H9 (cell line): ENCODE results near the gene PDE7B. TPM values are rescaled to one million over a fixed set of nuclear protein-coding genes. Genes with fewer than 3 reads are reported as not detected.
A peak's percentile ranks its signal among the peaks of the same experiment; 100 is the strongest.

Experiments
- DNase-seq: peaks from one replicate; pipeline ENCODE4 v3.0.0-alpha.2; 2017
- H2AFZ ChIP-seq: one replicate; pipeline ENCODE4 v1.6.1; 2013; ENCODE audit warnings: mild to moderate bottlenecking, low read length, control low read depth, moderate library complexity
- H2AK5ac ChIP-seq: 2 replicates; pipeline ENCODE4 v1.6.1; 2013; ENCODE audit warnings: low read length, control low read depth, mixed read lengths; ENCODE audit not compliant: insufficient read length
- H2BK120ac ChIP-seq: one replicate; pipeline ENCODE4 v1.6.1; 2013; ENCODE audit warnings: low read depth, mild to moderate bottlenecking, low read length, control low read depth, inconsistent platforms; ENCODE audit not compliant: poor library complexity, severe bottlenecking
- H2BK12ac ChIP-seq: 2 replicates; pipeline ENCODE4 v1.6.1; 2013; ENCODE audit warnings: low read length, control low read depth, mixed read lengths, low read depth; ENCODE audit not compliant: insufficient read length
- H2BK15ac ChIP-seq: 2 replicates; pipeline ENCODE4 v1.6.1; 2013; ENCODE audit warnings: low read depth, low read length, control low read depth
- H2BK20ac ChIP-seq: one replicate; pipeline ENCODE4 v1.6.1; 2013; ENCODE audit warnings: low read depth, mild to moderate bottlenecking, low read length, control low read depth, inconsistent platforms; ENCODE audit not compliant: poor library complexity, severe bottlenecking
- H2BK5ac ChIP-seq: 2 replicates; pipeline ENCODE4 v1.6.1; 2013; ENCODE audit warnings: low read length, control low read depth, mixed read lengths; ENCODE audit not compliant: insufficient read length
- H3K14ac ChIP-seq: 2 replicates; pipeline ENCODE4 v1.6.1; 2013; ENCODE audit warnings: low read length, control low read depth; ENCODE audit not compliant: insufficient read depth
- H3K18ac ChIP-seq: 2 replicates; pipeline ENCODE4 v1.6.1; 2013; ENCODE audit warnings: low read depth, mild to moderate bottlenecking, mixed read lengths, low read length, control low read depth; ENCODE audit not compliant: insufficient read length
- H3K23ac ChIP-seq: 2 replicates; pipeline ENCODE4 v1.6.1; 2013; ENCODE audit warnings: low read length, control low read depth, mixed read lengths, low read depth; ENCODE audit not compliant: insufficient read length
- H3K23me2 ChIP-seq: 2 replicates; pipeline ENCODE4 v1.6.1; 2013; ENCODE audit warnings: low read depth, mild to moderate bottlenecking, mixed read lengths, low read length, control low read depth; ENCODE audit not compliant: insufficient read length, poor library complexity, severe bottlenecking
- H3K27ac ChIP-seq: 2 replicates; pipeline ENCODE4 v1.5.1; 2013; ENCODE audit warnings: low read length, control low read depth, mixed read lengths, low read depth; ENCODE audit not compliant: insufficient read length
- H3K27me3 ChIP-seq: 2 replicates; pipeline ENCODE4 v1.6.1; 2013; ENCODE audit warnings: low read length, control low read depth, inconsistent platforms; ENCODE audit not compliant: insufficient read depth
- H3K4ac ChIP-seq: 2 replicates; pipeline ENCODE4 v1.6.1; 2013; ENCODE audit warnings: low read depth, mild to moderate bottlenecking, control low read depth, inconsistent platforms, low read length, moderate library complexity
- H3K4me1 ChIP-seq: 2 replicates; pipeline ENCODE4 v1.6.1; 2013; ENCODE audit warnings: low read length, control low read depth, inconsistent platforms; ENCODE audit not compliant: insufficient read depth
- H3K4me2 ChIP-seq: 2 replicates; pipeline ENCODE4 v1.6.1; 2013; ENCODE audit warnings: low read length, control low read depth, mixed read lengths; ENCODE audit not compliant: insufficient read length, insufficient read depth
- H3K56ac ChIP-seq: 2 replicates; pipeline ENCODE4 v1.6.1; 2013; ENCODE audit warnings: low read depth, mild to moderate bottlenecking, mixed read lengths, low read length, control low read depth; ENCODE audit not compliant: insufficient read length
- H3K79me1 ChIP-seq: 2 replicates; pipeline ENCODE4 v1.6.1; 2013; ENCODE audit warnings: low read depth, mild to moderate bottlenecking, moderate library complexity, low read length, control low read depth, inconsistent platforms; ENCODE audit not compliant: insufficient read depth, poor library complexity, severe bottlenecking
- H3K79me2 ChIP-seq: 2 replicates; pipeline ENCODE4 v1.6.1; 2013; ENCODE audit warnings: low read length, control low read depth, inconsistent platforms; ENCODE audit not compliant: insufficient read depth
- H3K9ac ChIP-seq: 2 replicates; pipeline ENCODE4 v1.6.1; 2013; ENCODE audit warnings: low read length, control low read depth, mixed read lengths; ENCODE audit not compliant: insufficient read length; ENCODE audit errors: extremely low read depth
- H3K9me3 ChIP-seq: one replicate; pipeline ENCODE4 v1.6.1; 2013; ENCODE audit warnings: low read depth, low read length, inconsistent platforms; ENCODE audit not compliant: control insufficient read depth
- H3T11ph ChIP-seq: one replicate; pipeline ENCODE4 v1.6.1; 2013; ENCODE audit warnings: mild to moderate bottlenecking, low read length, control low read depth, inconsistent platforms
- H4K20me1 ChIP-seq: one replicate; pipeline ENCODE4 v1.6.1; 2013; ENCODE audit not compliant: control insufficient read depth, insufficient read length, insufficient read depth
- H4K5ac ChIP-seq: 2 replicates; pipeline ENCODE4 v1.6.1; 2013; ENCODE audit warnings: low read depth, mild to moderate bottlenecking, mixed read lengths, low read length, control low read depth; ENCODE audit not compliant: insufficient read length
- H4K8ac ChIP-seq: replicated peaks from 2 replicates; pipeline ENCODE4 v1.6.1; 2013; ENCODE audit warnings: low read length, control low read depth, mixed read lengths, low read depth; ENCODE audit not compliant: insufficient read length
- H4K91ac ChIP-seq: 2 replicates; pipeline ENCODE4 v1.6.1; 2013; ENCODE audit warnings: low read depth, mild to moderate bottlenecking, moderate library complexity, mixed read lengths, low read length, control low read depth; ENCODE audit not compliant: insufficient read length
- H3K27ac Mint-ChIP-seq, 3 experiments: 2 replicates in 2 of 3; 3 replicates in 1 of 3; pipeline ENCODE4 v1.8.0; 2020 to 2021; ENCODE audit warnings: mixed read lengths in 3 of 3, mild to moderate bottlenecking in 1 of 3, moderate library complexity in 1 of 3
- H3K27me3 Mint-ChIP-seq: 2 replicates; pipeline ENCODE4 v1.8.0; 2021; ENCODE audit warnings: low read depth, mild to moderate bottlenecking, moderate library complexity, mixed read lengths
- H3K36me3 Mint-ChIP-seq, 3 experiments: 2 replicates in 2 of 3; 3 replicates in 1 of 3; pipeline ENCODE4 v1.8.0; 2020 to 2021; ENCODE audit warnings: low read depth in 3 of 3, mixed read lengths in 3 of 3; ENCODE audit not compliant: insufficient read depth in 1 of 3
- H3K4me1 Mint-ChIP-seq, 2 experiments: 2 replicates each; pipeline ENCODE4 v1.8.0; 2020; ENCODE audit warnings: mixed read lengths in 2 of 2
- H3K4me3 Mint-ChIP-seq, 2 experiments: 2 replicates in 1 of 2; 3 replicates in 1 of 2; pipeline ENCODE4 v1.8.0; 2020 to 2021; ENCODE audit warnings: mild to moderate bottlenecking in 2 of 2, mixed read lengths in 2 of 2, moderate library complexity in 1 of 2
- H3K9me3 Mint-ChIP-seq, 2 experiments: 2 replicates in 1 of 2; 3 replicates in 1 of 2; pipeline ENCODE4 v1.8.0; 2020; ENCODE audit warnings: mild to moderate bottlenecking in 2 of 2, mixed read lengths in 2 of 2, moderate library complexity in 1 of 2
- WGBS: extraction: QIAGEN DNeasy Blood & Tissue Kit; methylation state at CpG from one replicate; pipeline ENCODE4 v1.1.7; 2013; ENCODE audit warnings: missing lambda C conversion rate, low lambda C conversion rate, mixed read lengths; ENCODE audit not compliant: insufficient read length; ENCODE audit errors: extremely low coverage; 5-methylcytosine and 5-hydroxymethylcytosine counted together
- total RNA-seq: library from RNA; stranded (reverse); gene quantifications from 2 replicates; pipeline ENCODE4 v1.2.1, GENCODE V29; 2021
- TF ChIP-seq, protein P1 (sequence below): fragments of 200-600 bp; sonication (generic); conservative IDR thresholded peaks from 3 replicates; pipeline ENCODE4 v1.8.0; 2021; ENCODE audit warnings: antibody characterized with exemption, mild to moderate bottlenecking

Gene PDE7B
- total RNA-seq, 1 experiment from 2014 or later: not detected

DNA sequence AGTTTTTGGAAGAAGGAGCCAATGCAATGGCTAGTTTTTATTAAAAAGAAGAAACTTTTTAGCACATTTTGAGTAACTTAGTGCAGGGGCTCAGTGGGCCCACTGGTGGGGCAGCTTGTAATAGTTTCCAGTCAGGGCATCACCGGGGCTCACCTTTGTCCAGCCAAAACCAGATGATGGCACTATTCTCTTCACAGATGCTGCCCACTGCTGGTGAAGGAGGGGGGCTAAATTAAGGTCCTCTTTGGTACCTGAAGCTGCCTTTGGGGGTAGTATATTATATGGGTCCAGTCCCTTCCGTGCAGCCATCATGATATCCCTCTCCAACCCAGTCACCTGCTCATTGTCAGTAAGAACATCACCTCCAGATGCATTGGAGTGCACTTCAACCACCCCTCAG is 182.9 kb downstream of the PDE7B start:
- H4K5ac ChIP-seq: no peak overlapping the region
- peaks cover 6 to 9% of the 10 kb centered on the region in 2 experiments for H3K4me1 Mint-ChIP-seq
- H3K14ac ChIP-seq: no peak overlapping the region
- H3K4me3 Mint-ChIP-seq: no peak overlapping the region
- WGBS: no CpG with 5 or more reads among the region's 2 CpGs
- no peak overlapping the region for H3K56ac ChIP-seq
- H2AK5ac ChIP-seq: no peak overlapping the region
- H3K27me3 ChIP-seq: no peaks in the 10 kb centered on the region
- H4K8ac ChIP-seq: no peak overlapping the region
- H3K79me1 ChIP-seq: no peaks in the 10 kb centered on the region
- no peak overlapping the region for H3K4me2 ChIP-seq
- H3K23me2 ChIP-seq: no peaks in the 10 kb centered on the region
- no peaks in the 10 kb centered on the region for H3K9me3 Mint-ChIP-seq
- no peak overlapping the region for H3K18ac ChIP-seq
- H2BK12ac ChIP-seq: no peak overlapping the region
- no peak overlapping the region for H2AFZ ChIP-seq
- no peak overlapping the region for H3K4ac ChIP-seq
- no peak overlapping the region for H3K9ac ChIP-seq
- no peaks in the 10 kb centered on the region for H4K20me1 ChIP-seq
- H3K27me3 Mint-ChIP-seq: no peaks in the 10 kb centered on the region
- peak; percentile 31 for DNase-seq
- no peak overlapping the region for H2BK20ac ChIP-seq
- no peaks in the 10 kb centered on the region for H3K79me2 ChIP-seq
- H3K27ac ChIP-seq: no peak overlapping the region
- no peak overlapping the region for H2BK120ac ChIP-seq
- H3K4me1 ChIP-seq: no peaks in the 10 kb centered on the region
- no peak overlapping the region for H2BK5ac ChIP-seq
- H2BK15ac ChIP-seq: no peak overlapping the region
- no peaks in the 10 kb centered on the region for H3K9me3 ChIP-seq
- TF ChIP-seq, protein P1, sequence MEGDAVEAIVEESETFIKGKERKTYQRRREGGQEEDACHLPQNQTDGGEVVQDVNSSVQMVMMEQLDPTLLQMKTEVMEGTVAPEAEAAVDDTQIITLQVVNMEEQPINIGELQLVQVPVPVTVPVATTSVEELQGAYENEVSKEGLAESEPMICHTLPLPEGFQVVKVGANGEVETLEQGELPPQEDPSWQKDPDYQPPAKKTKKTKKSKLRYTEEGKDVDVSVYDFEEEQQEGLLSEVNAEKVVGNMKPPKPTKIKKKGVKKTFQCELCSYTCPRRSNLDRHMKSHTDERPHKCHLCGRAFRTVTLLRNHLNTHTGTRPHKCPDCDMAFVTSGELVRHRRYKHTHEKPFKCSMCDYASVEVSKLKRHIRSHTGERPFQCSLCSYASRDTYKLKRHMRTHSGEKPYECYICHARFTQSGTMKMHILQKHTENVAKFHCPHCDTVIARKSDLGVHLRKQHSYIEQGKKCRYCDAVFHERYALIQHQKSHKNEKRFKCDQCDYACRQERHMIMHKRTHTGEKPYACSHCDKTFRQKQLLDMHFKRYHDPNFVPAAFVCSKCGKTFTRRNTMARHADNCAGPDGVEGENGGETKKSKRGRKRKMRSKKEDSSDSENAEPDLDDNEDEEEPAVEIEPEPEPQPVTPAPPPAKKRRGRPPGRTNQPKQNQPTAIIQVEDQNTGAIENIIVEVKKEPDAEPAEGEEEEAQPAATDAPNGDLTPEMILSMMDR: peak; percentile 36; the same call in 2 of the 3 replicates
- H3K27ac Mint-ChIP-seq: no peak overlapping the region; a peak in 1 of 7 replicates
- no peaks in the 10 kb centered on the region for H3K36me3 Mint-ChIP-seq
- H3T11ph ChIP-seq: no peak overlapping the region
- H4K91ac ChIP-seq: no peak overlapping the region
- no peak overlapping the region for H3K23ac ChIP-seq
